K562 (cell line): ENCODE results near the gene CTDSP2. TPM values are rescaled to one million over a fixed set of nuclear protein-coding genes. Genes with fewer than 3 reads are reported as not detected.

ENCODE experiments used
- ATAC-seq: fragments of 200-7000 bp; cut with Tn5 transposase; 3 replicates; pipeline ENCODE4 v1.9.1; 2020; ENCODE audit warnings: moderate library complexity
- BruUV-seq: library from RNA; stranded (reverse); fragments of 400-500 nt; replicated peaks from 2 replicates; lab custom pipeline; 2021; lab: Mats Ljungman, UMichigan
- CTCF ChIA-PET: fragments of 300-600 bp; formaldehyde crosslinking; extraction: SDS; loops from one replicate; lab custom pipeline; 2021; ENCODE audit warnings: low intra/inter-chr PET ratio; lab: Yijun Ruan, JAX
- POLR2A ChIA-PET: fragments of 300-600, 350-650 bp; sonication (Branson Sonifier 250); formaldehyde crosslinking; extraction: SDS; loops from one replicate; lab custom pipeline; 2021; ENCODE audit warnings: antibody characterized with exemption, inconsistent platforms; lab: Yijun Ruan, JAX
- DNase-seq, 4 experiments: peaks; one replicate each; pipeline versions ENCODE4 v3.0.0 to v3.0.0-alpha.2; 2011 to 2018; ENCODE audit warnings: low spot score in 3 of 4, mixed read lengths in 3 of 4; ENCODE audit errors: extremely low read depth in 1 of 4
- FAIRE-seq: peaks from 2 replicates; lab custom pipeline; 2011; peaks lifted over from hg19 to GRCh38; lab: Jason Lieb, UNC
- H2AFZ ChIP-seq: 2 replicates; pipeline ENCODE4 v1.6.0; 2011; ENCODE audit warnings: low read depth, low read length, control low read depth, inconsistent platforms
- H3K27ac ChIP-seq: fragments of 200-600 bp; 3 replicates; pipeline ENCODE4 v1.8.0; 2011; ENCODE audit warnings: low read depth, mild to moderate bottlenecking, control low read depth, inconsistent platforms, low read length, moderate library complexity, mixed read lengths; ENCODE audit errors: extremely low read depth
- H3K27me3 ChIP-seq, 2 experiments: fragments of 300-600 bp in 1 of 2; 2 replicates in 1 of 2; 3 replicates in 1 of 2; pipeline versions ENCODE4 v1.6.0 to v1.8.0; 2011; ENCODE audit warnings: inconsistent platforms in 2 of 2, low read length in 2 of 2, mild to moderate bottlenecking in 1 of 2, mixed read lengths in 1 of 2, moderate library complexity in 1 of 2; ENCODE audit not compliant: control insufficient read depth in 2 of 2, insufficient read depth in 2 of 2
- H3K36me3 ChIP-seq: fragments of 300-600 bp; 3 replicates; pipeline ENCODE4 v1.8.0; 2011; ENCODE audit warnings: mild to moderate bottlenecking, low read length, inconsistent platforms; ENCODE audit not compliant: control insufficient read depth, insufficient read depth
- H3K4me1 ChIP-seq, 2 experiments: fragments of 200-600 bp in 1 of 2; replicated peaks in 1 of 2; 2 replicates in 1 of 2; 3 replicates in 1 of 2; pipeline versions ENCODE4 v1.5.1 to v1.8.0; 2011; ENCODE audit warnings: inconsistent platforms in 2 of 2, low read length in 2 of 2, mild to moderate bottlenecking in 1 of 2, mixed read lengths in 1 of 2, moderate library complexity in 1 of 2; ENCODE audit not compliant: control insufficient read depth in 2 of 2, insufficient read depth in 2 of 2
- H3K4me2 ChIP-seq: 2 replicates; pipeline ENCODE4 v1.6.1; 2011; ENCODE audit warnings: low read length, control low read depth, inconsistent platforms, mixed read lengths; ENCODE audit not compliant: insufficient read depth
- H3K4me3 ChIP-seq: fragments of 200-600 bp; sonication (generic), shearing (Covaris generic); 2 replicates; pipeline ENCODE4 v1.5.1; 2016; ENCODE audit warnings: control low read depth, inconsistent platforms
- H3K79me2 ChIP-seq: fragments of 200-600 bp; 3 replicates; pipeline ENCODE4 v1.8.0; 2011; ENCODE audit warnings: low read length, inconsistent platforms; ENCODE audit not compliant: control insufficient read depth, insufficient read depth
- H3K9ac ChIP-seq, 2 experiments: 2 replicates each; pipeline versions ENCODE4 v1.6.0 to v1.6.1; 2011; ENCODE audit warnings: low read depth in 2 of 2, low read length in 2 of 2, control low read depth in 1 of 2, inconsistent platforms in 1 of 2, mild to moderate bottlenecking in 1 of 2, mixed read lengths in 1 of 2; ENCODE audit not compliant: insufficient read depth in 1 of 2
- H3K9me1 ChIP-seq: one replicate; pipeline ENCODE4 v1.6.0; 2011; ENCODE audit warnings: inconsistent platforms, mild to moderate bottlenecking, low read length, moderate library complexity; ENCODE audit not compliant: control insufficient read depth, insufficient read depth
- H3K9me3 ChIP-seq: replicated peaks from 2 replicates; pipeline ENCODE4 v1.5.1; 2011; ENCODE audit warnings: low read depth, low read length, inconsistent platforms; ENCODE audit not compliant: control insufficient read depth, insufficient read depth
- H4K20me1 ChIP-seq: replicated peaks from 2 replicates; pipeline ENCODE4 v1.6.1; 2011; ENCODE audit warnings: low read length, inconsistent platforms, mixed read lengths; ENCODE audit not compliant: control insufficient read depth, insufficient read depth
- ESRRA ChIP-seq: fragments of 450-650 bp; IDR thresholded peaks from 2 replicates; pipeline ENCODE4 v1.6.1; 2014; ENCODE audit warnings: low read depth, mild to moderate bottlenecking, moderate library complexity, borderline replicate concordance
- MTA1 ChIP-seq: fragments of 450-650 bp; IDR thresholded peaks from 2 replicates; pipeline ENCODE4 v1.6.1; 2017; ENCODE audit warnings: borderline replicate concordance
- MTA3 ChIP-seq: fragments of 450-650 bp; formaldehyde crosslinking; IDR thresholded peaks from 2 replicates; pipeline ENCODE4 v1.6.1; 2017; ENCODE audit warnings: mild to moderate bottlenecking, borderline replicate concordance
- NEUROD1 ChIP-seq: fragments of 150-350 bp; IDR thresholded peaks from 2 replicates; pipeline ENCODE4 v1.6.1; 2014; ENCODE audit warnings: borderline replicate concordance, low read length, low read depth; ENCODE audit not compliant: partially characterized antibody
- PTBP1 ChIP-seq: fragments of 200-400 bp; formaldehyde crosslinking; IDR thresholded peaks from 2 replicates; pipeline ENCODE4 v1.6.1; 2017; ENCODE audit warnings: low read depth, low read length
- RAD21 ChIP-seq, 2 experiments: fragments of 250-450 bp in 1 of 2; fragments of 450-650 bp in 1 of 2; sonication (Bioruptor Pico) in 1 of 2; formaldehyde crosslinking in 1 of 2; IDR thresholded peaks in 1 of 2; conservative IDR thresholded peaks in 1 of 2; 2 replicates each; pipeline versions ENCODE4 v1.4.0 to v1.8.0; 2020 to 2022; ENCODE audit warnings: mild to moderate bottlenecking in 2 of 2, moderate library complexity in 1 of 2
- RBFOX2 ChIP-seq: fragments of 200-400 bp; formaldehyde crosslinking; IDR thresholded peaks from 2 replicates; pipeline ENCODE4 v1.6.1; 2017; ENCODE audit warnings: low read depth, mild to moderate bottlenecking, low read length, moderate library complexity
- SUPT5H ChIP-seq: fragments of 450-650 bp; IDR thresholded peaks from 2 replicates; pipeline ENCODE4 v1.6.1; 2016
- THAP12 ChIP-seq: fragments of 250-450 bp; sonication (Bioruptor Pico); IDR thresholded peaks from 2 replicates; pipeline ENCODE4 v1.9.0; 2021; ENCODE audit warnings: mild to moderate bottlenecking, inconsistent platforms
- U2AF2 ChIP-seq: fragments of 200-400 bp; formaldehyde crosslinking; optimal IDR thresholded peaks from 2 replicates; pipeline ENCODE3; 2017; ENCODE audit warnings: low read depth, mild to moderate bottlenecking, low read length
- WHSC1 ChIP-seq: IDR thresholded peaks from one replicate; pipeline ENCODE4 v1.6.1; 2012; ENCODE audit warnings: low read length, control low read depth, inconsistent platforms
- YBX1 ChIP-seq: fragments of 450-650 bp; IDR thresholded peaks from 2 replicates; pipeline ENCODE4 v1.7.1; 2016; ENCODE audit warnings: mild to moderate bottlenecking
- ZNF146 ChIP-seq: IDR thresholded peaks from one replicate; pipeline ENCODE4 v1.6.1; 2018; ENCODE audit warnings: missing compliant biosample characterization; ENCODE audit not compliant: unreplicated experiment
- ZNF609 ChIP-seq: sonication (generic); formaldehyde crosslinking; IDR thresholded peaks from 2 replicates; pipeline ENCODE4 v1.8.1; 2023; ENCODE audit warnings: missing genetic modification reagents, mild to moderate bottlenecking, borderline replicate concordance
- WGBS: fragments of 100-300 bp; shearing (Covaris generic); methylation state at CpG from one replicate; pipeline ENCODE4 v1.1.6; 2016; ENCODE audit warnings: low coverage, mixed read lengths; ENCODE audit not compliant: insufficient coverage; ENCODE audit errors: missing lambda C conversion rate; 5-methylcytosine and 5-hydroxymethylcytosine counted together
- in situ Hi-C: fragments of 300-500 bp; cut with MboI; formaldehyde crosslinking; loops from 4 replicates; pipeline ENCODE4 v1.15.0; 2018; ENCODE audit warnings: inconsistent platforms, mixed read lengths
- intact Hi-C: fragments of 100-400 bp; cut with micrococcal nuclease; formaldehyde crosslinking; loops from 2 replicates; pipeline ENCODE4 v1.14.2; 2022
- polyA plus RNA-seq, 8 experiments: library from polyadenylated mRNA; depleted of rRNA in 4 of 8; stranded (reverse) in 5 of 8; unstranded in 3 of 8; fragments of >200 nt; fragmentation: Nextera tagmentation in 2 of 8; fragmentation: Illumina TruSeq in 1 of 8; extraction: Ambion mirVana in 2 of 8; extraction: Trizol in 1 of 8; gene quantifications; 2 replicates each; pipeline versions ENCODE4 v1.2.1 to v1.2.3, GENCODE V29; 2011 to 2014; ENCODE audit warnings: inconsistent platforms in 1 of 8, missing spikeins in 1 of 8
- total RNA-seq, 7 experiments: library from RNA; depleted of rRNA in 6 of 7; stranded (reverse); fragments of >200 nt in 6 of 7; fragmentation: Illumina TruSeq in 2 of 7; extraction: Trizol in 2 of 7; gene quantifications; 2 replicates each; pipeline versions ENCODE4 v1.2.1 to v1.2.3, GENCODE V29; 2011 to 2021; ENCODE audit warnings: low replicate concordance in 1 of 7

CTDSP2 gene
- total and polyA plus RNA-seq, 9 of the 15 experiments (the other 6 are each of a cell fraction or from before 2014, with no cell fraction given), result 20.4 to 108 (median 47.7) TPM

GRCh38 chr12:57782608-57783465, 63.7 kb downstream of the CTDSP2 start, which contains the start of gene TSFM:
Gene TSFM (plus strand): TSS chr12:57782787. CDS start chr12:57782802, 15 bp downstream.
- BruUV-seq, result no TSS peak
- FAIRE-seq, result peak; percentile 96
- intact Hi-C loops, result no loop called here
- peak; percentile 96 for TF ChIP-seq MTA1
- no peak for TF ChIP-seq ZNF609
- no peak for TF ChIP-seq YBX1
- peak; percentile 96 for TF ChIP-seq SUPT5H
- no peak for TF ChIP-seq U2AF2
- no peak for TF ChIP-seq WHSC1
- TF ChIP-seq PTBP1, result 0 out of 2 replicates have a peak, but pooled peaks have one; percentile 40
- peak; percentile 9 for TF ChIP-seq ZNF146 (CRISPR knock-in tag)
- TF ChIP-seq RAD21 (CRISPR knock-in tag; conservative IDR thresholded peaks at IDR 0.05 in 1 of 2, IDR thresholded peaks at IDR 0.05 in 1 of 2), result peak; percentile 53 to 57
- TF ChIP-seq ESRRA, result peak; percentile 89
- peak; percentile 96 for TF ChIP-seq THAP12 (CRISPR knock-in tag)
- TF ChIP-seq NEUROD1, result peak; percentile 94
- TF ChIP-seq MTA3, result peak; percentile 99
- peak; percentile 94 for TF ChIP-seq RBFOX2

More at GRCh38 chr12:57782608-57783465, 63.7 kb downstream of the CTDSP2 start, which contains the start of gene TSFM:
- ATAC-seq (peak; percentile 92), DNase-seq (peak; percentile 76 to 98 (median 82))
- H3K36me3 ChIP-seq, result peaks cover 48% of the 10 kb centered on the region
- H3K9me1 ChIP-seq, result no peaks in the 10 kb centered on the region
- ChIA-PET POLR2A (interaction anchor here (0.6 to 1.3 kb wide), 10 partner anchors 10 to 42 kb away, joined by 3 to 7 read pairs (median 4); partner anchors contain the start of genes CYP27B1, EEF1AKMT3 and METTL1), CTCF (interaction anchor here (0.6 to 1.9 kb wide), 3 partner anchors 26 to 123 kb away, joined by 3 to 14 read pairs (median 4); no protein-coding TSS in a partner anchor)
- H3K27ac ChIP-seq, result peak within 1 kb of the TSS; percentile 75
- H3K79me2 ChIP-seq, result peaks cover 28% of the 10 kb centered on the region
- peak within 1 kb of the TSS; percentile 89 to 99 for H3K9ac ChIP-seq
- peaks cover 8 to 12% of the 10 kb centered on the region in 2 experiments; a peak in 4 of 5 replicates for H3K4me1 ChIP-seq
- H2AFZ ChIP-seq, result peak within 1 kb of the TSS; percentile 87
- peak within 1 kb of the TSS; percentile 69 for H3K4me3 ChIP-seq
- H3K9me3 ChIP-seq, result no peaks in the 10 kb centered on the region
- WGBS, result under 1% methylated on average over 43 of the region's 45 CpGs
- no peaks in the 10 kb centered on the region for H4K20me1 ChIP-seq
- in situ Hi-C loops, result no loop called here
- peak within 1 kb of the TSS; percentile 96 for H3K4me2 ChIP-seq
- H3K27me3 ChIP-seq, result no peaks in the 10 kb centered on the region
